GM21723 (cell line): ENCODE results near the gene OXCT2.
A peak's percentile ranks its signal among the peaks of the same experiment; 100 is the strongest.
"Not testable (repeated sequence)": the region's sequence is repeated elsewhere in the genome, so short reads cannot be mapped to it uniquely, and the experiment has no call there.

Experiments
- ATAC-seq: cut with Tn5 transposase; IDR thresholded peaks from one replicate; pipeline ENCODE4 v1.9.1; 2021; ENCODE audit warnings: mild to moderate bottlenecking, moderate library complexity; ENCODE audit not compliant: unreplicated experiment

The OXCT2 gene

GRCh38 chr1:39763619-39764374 is 7.4 kb downstream of the OXCT2 start:
- ATAC-seq: not testable (repeated sequence)

DNA sequence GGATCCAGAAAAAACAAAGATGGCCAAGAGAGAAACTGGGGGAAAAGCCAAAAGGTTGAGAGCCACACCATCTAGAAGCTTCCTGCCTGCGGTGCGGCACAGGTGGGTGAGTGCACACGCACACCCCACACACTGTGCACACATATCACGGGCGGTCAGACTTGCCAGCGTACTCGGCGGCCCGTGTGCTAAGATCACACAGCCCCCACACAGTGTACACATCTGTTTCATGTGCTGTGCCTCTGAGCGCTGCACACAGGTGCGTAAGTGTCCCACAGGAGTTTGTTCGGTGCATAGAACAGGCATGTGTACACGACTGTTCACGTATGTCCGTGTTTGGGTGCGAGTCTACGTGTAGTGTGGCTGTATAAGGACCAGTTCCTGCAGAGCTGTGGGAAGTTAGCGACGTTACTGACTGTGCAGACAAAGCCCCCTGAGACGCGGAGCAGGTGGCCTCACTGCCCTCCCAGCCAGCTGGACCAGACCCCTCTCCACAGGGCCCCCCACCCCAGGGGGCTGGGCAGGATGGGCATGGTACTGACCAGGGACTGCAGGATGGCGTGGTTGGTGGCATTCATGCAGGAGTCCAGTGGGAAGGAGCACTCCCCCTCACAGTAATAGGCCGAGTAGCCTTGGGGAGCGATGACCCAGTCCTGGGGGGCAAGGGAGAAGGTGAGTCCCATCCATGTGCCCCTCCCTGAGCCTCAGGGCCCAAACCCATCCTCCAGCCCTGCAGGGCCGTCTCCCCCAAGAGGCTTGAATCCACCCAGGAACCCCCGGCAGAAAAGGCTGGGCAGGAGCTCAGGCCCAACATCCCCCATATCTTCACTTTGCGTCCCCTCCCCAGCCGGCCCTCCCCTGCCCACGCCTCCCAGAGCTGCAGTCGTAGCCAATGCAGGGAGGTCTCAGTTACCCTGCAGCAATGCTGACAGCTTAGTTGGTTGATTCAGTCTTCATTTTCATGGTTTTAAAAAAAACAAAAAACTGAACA is 8.3 kb downstream of the OXCT2 start:
- no peak for ATAC-seq

DNA sequence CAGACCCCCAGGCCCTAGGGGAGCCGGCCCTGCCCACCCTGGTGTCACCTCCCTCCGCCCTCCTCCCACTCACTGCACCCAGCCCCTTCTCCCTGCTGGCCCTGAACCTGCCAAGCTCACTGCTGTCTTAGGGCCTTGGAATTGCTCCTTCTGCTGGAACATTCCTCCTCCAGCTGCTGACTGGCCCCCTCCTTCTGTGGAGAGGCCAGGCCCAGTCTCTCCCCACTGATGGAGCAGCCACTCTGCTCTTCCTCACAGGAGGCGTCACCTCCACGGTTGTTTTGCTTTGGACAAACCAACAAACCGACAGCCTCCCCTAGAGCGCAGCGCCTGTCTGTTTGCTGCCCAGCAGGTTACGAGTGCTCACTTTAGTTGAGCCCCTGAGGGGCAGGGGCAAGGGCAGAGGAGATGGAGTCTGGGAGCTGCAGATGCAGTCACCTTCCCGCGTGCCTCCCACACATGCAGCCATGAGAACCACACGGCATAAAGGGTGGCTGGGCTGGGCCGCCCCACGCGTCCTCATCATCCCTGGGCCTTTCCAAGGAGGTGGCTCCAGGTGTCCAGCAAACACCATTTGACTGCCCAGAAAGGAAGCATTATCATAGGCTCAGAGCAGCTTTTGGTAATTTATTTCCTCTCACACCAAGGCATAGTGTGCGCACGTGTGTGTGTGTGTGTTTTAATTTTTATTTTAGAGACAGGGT is 9.4 kb downstream of the OXCT2 start:
- ATAC-seq: no peak

DNA sequence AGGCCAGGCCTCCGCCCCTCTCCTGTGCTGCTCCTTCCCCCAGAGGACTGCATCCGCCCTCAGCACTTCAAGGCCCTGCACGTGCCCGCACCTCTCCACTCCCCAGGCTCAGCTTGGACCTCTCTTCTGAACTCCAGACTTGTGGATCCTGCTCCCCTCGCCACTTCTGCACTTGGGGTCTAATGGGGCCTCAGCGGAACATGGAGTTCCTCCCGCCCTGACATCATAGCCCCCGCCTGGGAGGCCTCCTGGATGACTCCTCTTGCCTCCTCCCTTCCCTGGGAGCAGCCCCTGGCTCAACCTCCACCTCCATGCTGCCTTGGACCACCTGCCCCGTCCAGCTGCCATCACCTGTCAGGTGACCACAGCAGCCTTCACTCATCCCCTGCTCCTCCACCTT is 10.1 kb downstream of the OXCT2 start:
- no peak for ATAC-seq

GRCh38 chr1:39760074-39761008 is 10.8 kb downstream of the OXCT2 start:
- no peak for ATAC-seq

- ATAC-seq: no peak
Observed at GRCh38 chr1:39759436-39759726, 11.8 kb downstream of the OXCT2 start.

DNA sequence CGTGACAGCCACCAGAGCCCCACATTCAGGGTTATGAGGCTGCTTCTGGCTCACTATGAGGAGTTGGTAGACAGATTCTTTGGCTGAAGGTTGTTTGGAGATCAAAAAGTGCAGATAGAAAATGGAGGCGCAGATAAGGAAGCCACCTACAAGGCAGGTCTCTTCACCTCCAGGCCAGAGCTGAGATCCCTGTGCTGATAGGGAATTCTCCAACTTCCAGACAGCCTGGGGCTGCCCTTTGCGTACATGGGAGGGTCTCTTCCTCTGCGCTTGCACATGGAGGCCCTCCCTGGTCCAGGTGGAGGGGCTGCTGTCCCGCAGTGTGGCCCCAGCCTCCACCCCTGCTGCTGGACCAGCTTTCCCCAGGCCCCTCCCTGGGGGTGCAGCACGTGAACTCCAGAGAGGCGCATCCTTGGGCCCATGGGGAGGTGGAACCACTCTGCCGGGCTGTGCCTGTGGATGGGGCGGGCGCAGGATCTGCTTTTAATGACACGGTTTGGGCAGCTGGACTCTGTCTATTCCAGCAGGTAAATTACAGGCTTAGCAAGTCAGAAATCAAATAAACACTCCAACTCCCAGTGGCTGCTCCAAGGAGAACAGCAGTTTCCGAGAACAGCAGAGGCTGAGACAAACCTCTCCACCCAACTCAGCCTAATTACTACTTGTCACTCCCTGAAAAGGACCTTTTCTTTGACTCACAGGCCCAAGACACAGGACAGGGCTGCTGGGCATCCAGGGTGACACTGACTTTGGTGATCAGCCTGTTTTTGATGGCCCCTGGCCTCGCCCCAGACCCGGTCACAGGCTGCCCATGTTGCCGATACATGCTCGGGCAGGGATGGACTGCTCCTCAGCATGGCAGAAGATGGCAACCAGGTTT is 12.4 kb downstream of the OXCT2 start:
- ATAC-seq: no peak

DNA sequence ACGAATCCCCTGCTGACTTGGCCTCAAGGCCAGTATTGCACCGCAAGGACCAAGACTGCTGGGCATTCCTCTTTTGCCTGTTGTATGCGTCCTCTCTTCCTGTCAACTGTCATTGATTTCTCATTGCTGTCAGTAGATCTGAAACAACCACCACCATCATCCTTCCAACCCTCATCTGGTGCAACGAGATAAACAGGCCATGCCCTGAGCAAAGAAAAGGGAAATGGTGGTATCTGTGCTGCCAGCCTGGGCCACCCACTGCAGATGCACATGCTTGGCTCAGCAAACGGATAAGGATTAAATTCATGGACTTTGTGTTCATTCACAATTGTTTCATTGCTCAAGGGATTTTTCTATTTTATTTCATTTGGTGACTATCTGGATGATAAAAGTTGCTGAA is 13.6 kb downstream of the OXCT2 start:
- no peak for ATAC-seq

- ATAC-seq: no peak
Observed at GRCh38 chr1:39755965-39756659, 15.0 kb downstream of the OXCT2 start.

- ATAC-seq: no peak
Observed at GRCh38 chr1:39754906-39755504, 16.1 kb downstream of the OXCT2 start.

DNA sequence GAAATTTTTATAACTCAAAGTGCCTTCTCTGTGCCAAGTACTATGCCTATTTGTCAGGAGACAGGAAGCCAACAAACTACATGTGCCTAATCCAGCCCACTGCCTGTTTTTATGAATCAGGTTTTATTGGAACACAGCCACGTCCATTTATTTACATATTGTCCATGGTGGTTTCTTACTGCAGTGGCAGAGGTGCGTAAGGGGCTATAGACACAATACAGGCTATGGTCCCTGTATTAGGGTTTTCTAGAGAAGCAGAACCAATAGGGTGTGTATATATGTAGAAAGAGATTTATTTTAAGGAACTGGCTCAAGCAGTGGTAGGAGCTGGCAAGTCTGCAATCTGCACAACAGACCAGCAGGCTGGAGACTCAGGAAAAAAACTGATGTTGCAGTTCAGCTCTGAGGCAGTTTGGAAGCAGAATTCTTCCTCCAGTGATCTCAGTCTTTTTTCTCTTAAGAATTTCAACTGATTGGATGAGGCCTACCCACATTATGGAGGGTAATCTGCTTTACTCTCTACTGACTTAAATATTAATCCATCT is 17.1 kb downstream of the OXCT2 start:
- ATAC-seq: no peak

DNA sequence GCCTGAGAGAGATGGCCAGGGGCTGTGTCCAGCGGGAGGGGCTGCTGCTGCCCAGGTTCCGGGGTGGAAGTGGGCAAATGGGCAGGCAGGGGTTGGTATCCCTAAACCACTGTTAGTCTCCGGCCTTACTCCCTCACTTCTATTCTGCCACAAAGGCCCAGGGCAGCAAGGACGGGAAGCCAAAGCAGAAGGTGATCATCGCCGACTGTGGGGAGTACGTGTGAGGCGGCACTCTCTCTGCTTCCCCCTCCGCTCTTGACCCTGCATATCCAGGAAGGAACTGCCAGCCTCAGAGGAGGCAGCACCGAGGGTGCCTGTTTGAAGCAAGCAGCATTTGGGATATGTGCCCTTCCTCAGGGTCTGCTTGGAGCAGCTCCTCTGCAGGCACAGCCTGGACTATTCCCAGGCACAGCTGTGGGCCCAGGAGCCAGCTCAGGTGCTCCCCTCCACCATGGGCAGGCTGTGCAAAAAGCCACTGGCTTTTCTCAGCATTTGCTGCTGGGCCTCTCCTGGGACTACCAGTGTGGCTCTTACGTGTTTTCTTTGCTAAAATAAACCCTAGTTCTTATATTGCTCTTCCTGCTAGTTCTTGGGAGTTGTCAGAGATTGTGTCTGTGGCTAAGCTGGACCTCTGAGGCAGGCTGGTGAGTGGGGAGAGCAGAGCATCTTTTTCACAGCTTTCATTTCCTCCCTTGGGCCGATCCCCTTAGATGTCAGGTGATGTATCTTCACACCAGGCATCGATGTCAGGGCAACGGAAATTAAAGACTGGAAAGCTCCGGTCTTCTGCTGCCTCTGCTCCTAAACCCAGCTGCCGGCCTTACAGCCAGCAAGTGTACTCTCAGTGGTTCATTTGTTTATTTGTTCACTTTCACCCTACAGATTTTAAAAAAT is 17.8 kb downstream of the OXCT2 start:
- no peak for ATAC-seq

- no peak for ATAC-seq
Observed at GRCh38 chr1:39752703-39753102, 18.4 kb downstream of the OXCT2 start.

DNA sequence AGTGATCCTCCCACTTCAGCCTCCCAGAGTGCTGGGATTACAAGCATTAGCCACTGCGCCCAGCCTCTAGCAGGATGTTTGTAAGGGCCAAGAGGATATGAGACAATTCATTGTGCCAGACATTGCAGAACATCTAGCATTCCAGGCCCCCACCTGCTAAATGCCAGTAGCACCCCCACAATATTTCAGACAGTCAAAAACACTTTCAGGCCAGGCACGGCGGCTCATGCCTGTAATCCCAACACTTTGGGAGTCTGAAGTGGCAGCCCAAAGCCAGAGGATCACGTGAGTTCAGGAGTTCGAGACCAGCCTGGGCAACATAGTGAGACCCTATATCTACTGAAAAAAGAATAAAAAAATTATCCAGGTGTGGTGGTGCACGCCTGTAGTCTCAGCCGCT is 19.6 kb downstream of the OXCT2 start:
- ATAC-seq: no peak

DNA sequence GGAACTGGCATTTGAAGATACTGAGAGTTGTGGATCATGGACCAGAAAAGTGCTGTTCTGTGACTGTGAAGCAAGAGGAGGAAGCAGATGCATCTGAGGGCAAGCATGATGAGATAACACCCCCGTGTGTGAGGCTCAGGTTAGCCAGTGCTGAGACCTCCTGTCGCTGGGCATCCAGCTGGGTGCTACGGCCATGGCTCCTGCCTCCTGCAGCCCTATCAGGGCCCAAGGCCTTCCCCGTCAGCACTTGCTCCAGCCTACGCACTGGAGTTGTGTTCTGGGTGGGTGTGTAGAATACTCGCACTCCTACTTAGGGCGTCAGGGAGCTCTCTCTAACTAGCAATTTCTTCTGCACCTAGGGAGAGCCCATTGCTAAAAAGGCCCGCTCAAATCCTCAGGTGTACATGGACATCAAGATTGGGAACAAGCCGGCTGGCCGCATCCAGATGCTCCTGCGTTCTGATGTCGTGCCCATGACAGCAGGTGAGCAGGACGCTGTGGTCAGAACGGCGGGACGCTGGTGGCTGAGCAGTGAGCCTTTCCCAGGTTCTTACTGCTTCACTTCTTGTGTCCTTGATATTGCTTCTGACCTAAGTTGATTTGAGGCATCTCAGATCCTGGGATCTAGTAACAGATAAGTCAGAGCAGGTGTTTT is 26.0 kb downstream of the OXCT2 start:
- no peak for ATAC-seq

DNA sequence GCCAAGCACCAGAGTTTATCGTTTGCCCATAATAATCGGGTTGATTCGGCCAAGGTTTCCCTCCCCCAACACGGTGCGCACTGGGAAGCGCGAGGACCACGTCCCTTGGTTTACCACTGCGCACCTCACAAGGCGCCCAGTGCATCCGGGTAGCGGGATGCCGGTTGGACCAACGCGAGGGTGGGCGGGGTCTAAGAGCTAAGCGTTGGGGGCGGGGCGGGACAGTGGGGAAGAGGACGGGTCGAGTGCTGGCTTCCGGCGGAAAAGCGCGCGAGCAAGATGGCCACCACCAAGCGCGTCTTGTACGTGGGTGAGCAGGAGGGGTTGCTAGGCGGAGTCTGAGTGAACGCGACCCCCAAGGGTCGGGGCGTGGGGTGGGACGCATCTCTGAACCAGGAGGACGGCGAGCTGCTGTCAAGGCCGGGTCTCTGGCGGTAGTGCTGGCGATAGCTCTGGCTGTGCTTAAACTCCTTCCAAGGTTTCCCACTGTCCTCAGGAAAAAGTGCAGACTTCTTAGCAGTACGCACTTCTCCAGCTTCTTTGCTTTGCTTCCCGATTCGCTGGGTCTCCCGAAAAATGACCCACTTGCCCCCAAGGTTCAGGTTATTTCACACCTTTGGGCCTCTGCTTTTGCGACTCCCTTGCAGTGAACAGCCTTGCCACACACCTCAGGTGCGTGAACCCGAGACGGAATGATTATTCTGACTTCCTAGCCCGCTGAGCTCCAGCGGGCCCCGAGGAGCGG is 32.4 kb downstream of the OXCT2 start, which contains the start of gene PPIE:
PPIE (plus strand) TSS at position 261 of the 745 bp plus-strand sequence; CDS start at position 280, 19 bp downstream.
- peak; percentile 87 for ATAC-seq
